Smooth muscle cell (in vitro differentiated cells): ENCODE data around the gene C17orf50. TPM values are rescaled to one million over a fixed set of nuclear protein-coding genes. Genes with fewer than 3 reads are reported as not detected.

Experiments
- DNase-seq: peaks from one replicate; lab custom pipeline; 2025; ENCODE audit not compliant: unreplicated experiment; lab: John Stamatoyannopoulos, UW
- H2AFZ ChIP-seq: fragments of 200-600 bp; sonication (generic); 2 replicates; pipeline ENCODE4 v1.6.0; 2016; ENCODE audit warnings: antibody characterized with exemption, low read depth, mild to moderate bottlenecking
- H3F3A ChIP-seq: fragments of 200-600 bp; sonication (generic); 2 replicates; pipeline ENCODE4 v1.6.0; 2017; ENCODE audit warnings: antibody characterized with exemption, low read depth
- H3K27ac ChIP-seq: fragments of 200-600 bp; sonication (generic); 2 replicates; pipeline ENCODE4 v1.5.1; 2016; ENCODE audit warnings: low read depth, mild to moderate bottlenecking
- H3K27me3 ChIP-seq: fragments of 200-600 bp; sonication (generic); 2 replicates; pipeline ENCODE4 v1.6.1; 2016; ENCODE audit warnings: low read depth, mild to moderate bottlenecking
- H3K36me3 ChIP-seq: fragments of 200-600 bp; sonication (generic); 2 replicates; pipeline ENCODE4 v1.5.1; 2016; ENCODE audit warnings: low read depth
- H3K4me1 ChIP-seq: fragments of 200-600 bp; sonication (generic); 2 replicates; pipeline ENCODE4 v1.5.1; 2016; ENCODE audit warnings: low read depth
- H3K4me2 ChIP-seq: fragments of 200-600 bp; sonication (generic); 2 replicates; pipeline ENCODE4 v1.6.0; 2016; ENCODE audit warnings: mild to moderate bottlenecking
- H3K4me3 ChIP-seq: fragments of 200-600 bp; sonication (generic); 2 replicates; pipeline ENCODE4 v1.5.1; 2016; ENCODE audit warnings: mild to moderate bottlenecking
- H3K79me2 ChIP-seq: fragments of 200-600 bp; sonication (generic); 2 replicates; pipeline ENCODE4 v1.6.0; 2016; ENCODE audit warnings: low read depth, mild to moderate bottlenecking
- H3K9ac ChIP-seq: fragments of 200-600 bp; sonication (generic); 2 replicates; pipeline ENCODE4 v1.6.0; 2016; ENCODE audit warnings: low read depth
- H3K9me3 ChIP-seq: fragments of 200-600 bp; sonication (generic); replicated peaks from 2 replicates; pipeline ENCODE4 v1.5.1; 2016; ENCODE audit warnings: low read depth
- H4K20me1 ChIP-seq: fragments of 200-600 bp; sonication (generic); 2 replicates; pipeline ENCODE4 v1.6.0; 2016; ENCODE audit warnings: low read depth
- WGBS: methylation state at CpG from one replicate; pipeline ENCODE4 v1.1.7; 2016; ENCODE audit warnings: low lambda C conversion rate; 5-methylcytosine and 5-hydroxymethylcytosine counted together
- polyA plus RNA-seq: library from polyadenylated mRNA; unstranded; fragments of >200 nt; fragmentation: Nextera tagmentation; extraction: Ambion mirVana; gene quantifications from 2 replicates; pipeline ENCODE4 v1.2.1, GENCODE V29; 2016
- total RNA-seq: library from RNA; depleted of rRNA; stranded (reverse); fragments of >200 nt; gene quantifications from 2 replicates; pipeline ENCODE4 v1.2.3, GENCODE V29; 2014
- TF ChIP-seq, protein P1 (sequence below): fragments of 200-600 bp; sonication (generic); IDR thresholded peaks from 2 replicates; pipeline ENCODE4 v1.5.1; 2017; ENCODE audit warnings: borderline replicate concordance, mild to moderate bottlenecking, antibody characterized with exemption; ENCODE audit not compliant: insufficient read depth, poor library complexity, severe bottlenecking

Gene C17orf50
- total and polyA plus RNA-seq, 2 experiments from 2014 or later, result 0.33 TPM; not detected in 1

DNA sequence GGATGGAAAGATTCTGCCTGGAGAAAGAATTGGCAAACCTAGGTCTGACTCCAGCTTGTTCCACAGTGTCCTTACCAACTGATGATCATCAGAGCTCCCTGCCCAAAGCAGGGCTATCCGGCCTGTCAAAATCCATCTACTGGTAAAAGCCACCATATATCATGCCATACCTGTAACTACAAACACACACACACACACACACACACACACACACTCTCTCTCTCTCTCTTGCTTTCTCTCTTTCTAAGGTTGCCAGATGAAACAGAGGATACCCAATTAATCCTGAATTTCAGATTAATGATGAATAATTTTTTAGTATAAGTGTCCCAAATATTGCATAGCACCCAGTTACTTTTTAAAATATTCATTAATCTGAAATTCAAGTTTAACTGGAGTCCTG, 36.3 kb downstream of the C17orf50 start:
- 100% methylated on average over 1 of the region's 1 CpG for WGBS
- Histone ChIP-seq H3K27me3 (no peaks in the 10 kb centered on the region), H3K79me2 (peaks cover 22% of the 10 kb centered on the region)

DNA sequence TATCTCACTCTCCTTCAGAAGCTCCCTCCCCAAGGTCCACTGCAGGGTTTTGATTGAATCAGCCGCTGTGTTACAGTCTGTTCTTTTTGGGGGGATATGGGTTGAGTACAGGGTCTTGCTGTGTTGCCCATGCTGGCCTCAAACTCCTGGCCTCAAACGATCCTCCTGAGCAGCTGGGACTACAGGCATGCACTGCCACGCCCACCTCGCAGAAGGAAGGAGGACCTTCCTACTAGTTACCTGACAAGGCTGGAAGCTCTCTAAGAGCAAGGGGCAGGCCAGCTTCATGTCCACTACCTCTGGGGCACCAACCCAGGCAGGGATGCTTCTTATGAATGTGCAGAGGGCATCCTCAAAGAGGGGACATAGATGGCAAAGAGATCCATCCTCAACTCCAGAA, 36.7 kb downstream of the C17orf50 start:
- H3K27ac ChIP-seq, result no peak overlapping the region
- H3K79me2 ChIP-seq, result peaks cover 22% of the 10 kb centered on the region
- H3K4me3 ChIP-seq, result no peak overlapping the region
- no peak for DNase-seq
- H4K20me1 ChIP-seq, result no peaks in the 10 kb centered on the region
- no peaks in the 10 kb centered on the region for H3K36me3 ChIP-seq
- TF ChIP-seq, protein P1, sequence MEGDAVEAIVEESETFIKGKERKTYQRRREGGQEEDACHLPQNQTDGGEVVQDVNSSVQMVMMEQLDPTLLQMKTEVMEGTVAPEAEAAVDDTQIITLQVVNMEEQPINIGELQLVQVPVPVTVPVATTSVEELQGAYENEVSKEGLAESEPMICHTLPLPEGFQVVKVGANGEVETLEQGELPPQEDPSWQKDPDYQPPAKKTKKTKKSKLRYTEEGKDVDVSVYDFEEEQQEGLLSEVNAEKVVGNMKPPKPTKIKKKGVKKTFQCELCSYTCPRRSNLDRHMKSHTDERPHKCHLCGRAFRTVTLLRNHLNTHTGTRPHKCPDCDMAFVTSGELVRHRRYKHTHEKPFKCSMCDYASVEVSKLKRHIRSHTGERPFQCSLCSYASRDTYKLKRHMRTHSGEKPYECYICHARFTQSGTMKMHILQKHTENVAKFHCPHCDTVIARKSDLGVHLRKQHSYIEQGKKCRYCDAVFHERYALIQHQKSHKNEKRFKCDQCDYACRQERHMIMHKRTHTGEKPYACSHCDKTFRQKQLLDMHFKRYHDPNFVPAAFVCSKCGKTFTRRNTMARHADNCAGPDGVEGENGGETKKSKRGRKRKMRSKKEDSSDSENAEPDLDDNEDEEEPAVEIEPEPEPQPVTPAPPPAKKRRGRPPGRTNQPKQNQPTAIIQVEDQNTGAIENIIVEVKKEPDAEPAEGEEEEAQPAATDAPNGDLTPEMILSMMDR, result no peak
- no peaks in the 10 kb centered on the region for H3K27me3 ChIP-seq
- H3K4me2 ChIP-seq, result no peak overlapping the region
- H3K4me1 ChIP-seq, result no peaks in the 10 kb centered on the region
- H3F3A ChIP-seq, result peaks cover 22% of the 10 kb centered on the region
- H3K9me3 ChIP-seq, result no peaks in the 10 kb centered on the region
- H2AFZ ChIP-seq, result no peak overlapping the region
- 73% methylated on average over 4 of the region's 4 CpGs for WGBS
- no peak overlapping the region for H3K9ac ChIP-seq

More for the DNA sequence above, 36.3 kb downstream of the C17orf50 start:
- Histone ChIP-seq H2AFZ (no peak overlapping the region), H3K4me2 (no peak overlapping the region), H3K27ac (no peak overlapping the region), H3F3A (peaks cover 22% of the 10 kb centered on the region), H3K4me1 (no peaks in the 10 kb centered on the region), H3K9me3 (no peaks in the 10 kb centered on the region), H3K36me3 (no peaks in the 10 kb centered on the region), H4K20me1 (no peaks in the 10 kb centered on the region), H3K9ac (no peak overlapping the region), H3K4me3 (no peak overlapping the region)
- TF ChIP-seq, protein P1, result no peak
- no peak for DNase-seq

GRCh38 chr17:35797918-35798317, 37.2 kb downstream of the C17orf50 start:
- 81% methylated on average over 5 of the region's 5 CpGs for WGBS
- Histone ChIP-seq H3K9ac (no peak overlapping the region), H2AFZ (no peak overlapping the region), H3F3A (peaks cover 24% of the 10 kb centered on the region), H3K36me3 (no peaks in the 10 kb centered on the region), H4K20me1 (no peaks in the 10 kb centered on the region), H3K27ac (no peak overlapping the region), H3K9me3 (no peaks in the 10 kb centered on the region), H3K79me2 (peaks cover 16% of the 10 kb centered on the region), H3K4me2 (peak overlapping the region; percentile 12), H3K4me3 (no peak overlapping the region), H3K4me1 (no peaks in the 10 kb centered on the region), H3K27me3 (no peaks in the 10 kb centered on the region)
- no peak for DNase-seq
- TF ChIP-seq, protein P1, result no peak

DNA sequence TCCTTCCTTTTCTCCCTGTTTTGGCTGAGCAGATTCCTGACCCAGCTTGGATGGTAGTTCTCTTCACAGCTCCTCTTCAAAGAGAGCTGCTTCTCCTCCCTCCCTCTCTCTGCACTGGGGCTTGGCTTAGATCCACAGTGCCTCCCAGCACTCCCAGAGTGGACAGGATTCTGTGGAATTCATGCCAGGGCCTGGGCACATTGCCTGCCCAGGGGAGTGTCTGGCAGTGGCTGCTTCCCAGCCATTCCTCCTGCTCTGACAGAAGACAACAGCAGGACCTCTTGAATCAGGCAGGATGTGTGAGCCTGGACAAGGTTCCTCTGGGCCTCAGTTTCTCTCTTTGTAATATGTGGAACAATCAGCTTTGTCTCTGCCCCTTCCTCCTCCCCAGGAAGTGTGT, 39.3 kb downstream of the C17orf50 start:
- no peak overlapping the region for H2AFZ ChIP-seq
- no peaks in the 10 kb centered on the region for H4K20me1 ChIP-seq
- H3K9ac ChIP-seq, result no peak overlapping the region
- no peak overlapping the region for H3K27ac ChIP-seq
- peaks cover 24% of the 10 kb centered on the region for H3F3A ChIP-seq
- no peak overlapping the region for H3K4me3 ChIP-seq
- H3K79me2 ChIP-seq, result peaks cover under 1% of the 10 kb centered on the region
- no peaks in the 10 kb centered on the region for H3K27me3 ChIP-seq
- no peaks in the 10 kb centered on the region for H3K9me3 ChIP-seq
- no peak overlapping the region for H3K4me2 ChIP-seq
- DNase-seq, result no peak
- no peaks in the 10 kb centered on the region for H3K36me3 ChIP-seq
- no peaks in the 10 kb centered on the region for H3K4me1 ChIP-seq
- TF ChIP-seq, protein P1, result no peak
